Measurements from ENCODE around the gene SUCLA2.

The SUCLA2 gene

GRCh38 chr13:48000559-48001113 lies 437 bp downstream of the SUCLA2 start:
- no peak for TF ChIP-seq CTCF (IDR thresholded peaks at IDR 0.05; ENCODE audit: insufficient read depth, low read length, missing control alignments)
- DNase-seq (ENCODE audit: low read depth, low spot score), result no peak
- peak overlapping the region; percentile 95 for H3K4me3 ChIP-seq (ENCODE audit: low read depth, low read length)
- POLR2A ChIA-PET, result interaction anchor here (0.5 to 1.0 kb wide), 3 partner anchors 19 to 97 kb away, joined by 3 to 4 read pairs (median 3); partner anchors contain the start of gene MED4
- CTCF ChIA-PET, result interaction anchor here (1.5 kb wide), 1 partner anchor 38 kb away, joined by 7 read pairs; the partner anchor contains the start of gene NUDT15

- peak overlapping the region; percentile 95 for H3K4me3 ChIP-seq (ENCODE audit: low read depth, low read length)
- POLR2A ChIA-PET, result interaction anchor here (0.5 kb wide), 1 partner anchor 96 kb away, joined by 4 read pairs; no protein-coding TSS in a partner anchor
- no peak for TF ChIP-seq CTCF (IDR thresholded peaks at IDR 0.05; ENCODE audit: insufficient read depth, low read length, missing control alignments)
- CTCF ChIA-PET, result interaction anchor here (1.5 kb wide), 1 partner anchor 38 kb away, joined by 7 read pairs; the partner anchor contains the start of gene NUDT15
- no peak for DNase-seq (ENCODE audit: low read depth, low spot score)
Measured at GRCh38 chr13:47999973-48000372, 1.1 kb downstream of the SUCLA2 start.

- DNase-seq (ENCODE audit: low read depth, low spot score), result no peak
- CTCF ChIA-PET, result interaction anchor here (0.9 to 1.3 kb wide), 4 partner anchors 14 to 1104 kb away, joined by 3 to 4 read pairs (median 4); no protein-coding TSS in a partner anchor
Measured at GRCh38 chr13:47997384-47997783, 3.7 kb downstream of the SUCLA2 start.

GRCh38 chr13:47991859-47992258 lies 9.2 kb downstream of the SUCLA2 start:
- POLR2A ChIA-PET, result no interaction called here
- TF ChIP-seq CTCF (IDR thresholded peaks at IDR 0.05; ENCODE audit: insufficient read depth, low read length, missing control alignments), result no peak
- DNase-seq (ENCODE audit: low read depth, low spot score), result no peak
- CTCF ChIA-PET, result no interaction called here
- no peak overlapping the region for H3K4me3 ChIP-seq (ENCODE audit: low read depth, low read length)

More at GRCh38 chr13:47997384-47997783, 3.7 kb downstream of the SUCLA2 start:
- TF ChIP-seq CTCF (IDR thresholded peaks at IDR 0.05; ENCODE audit: insufficient read depth, low read length, missing control alignments), result no peak
- POLR2A ChIA-PET, result no interaction called here
- no peak overlapping the region for H3K4me3 ChIP-seq (ENCODE audit: low read depth, low read length)

GRCh38 chr13:47990920-47991466 lies 10.1 kb downstream of the SUCLA2 start:
- ChIA-PET POLR2A (no interaction called here), CTCF (no interaction called here)
- H3K4me3 ChIP-seq (ENCODE audit: low read depth, low read length), result no peak overlapping the region
- no peak for TF ChIP-seq CTCF (IDR thresholded peaks at IDR 0.05; ENCODE audit: insufficient read depth, low read length, missing control alignments)
- no peak for DNase-seq (ENCODE audit: low read depth, low spot score)

- CTCF ChIA-PET, result no interaction called here
- H3K4me3 ChIP-seq (ENCODE audit: low read depth, low read length), result no peak overlapping the region
- POLR2A ChIA-PET, result no interaction called here
- TF ChIP-seq CTCF (IDR thresholded peaks at IDR 0.05; ENCODE audit: insufficient read depth, low read length, missing control alignments), result no peak
- no peak for DNase-seq (ENCODE audit: low read depth, low spot score)
Measured at GRCh38 chr13:47990427-47990826, 10.6 kb downstream of the SUCLA2 start.
